Ovary (tissue), 9 donors: Measurements from ENCODE around the gene VKORC1. TPM values are rescaled to one million over a fixed set of nuclear protein-coding genes. Genes with fewer than 3 reads are reported as not detected.
"Not testable (repeated sequence)": the region's sequence is repeated elsewhere in the genome, so short reads cannot be mapped to it uniquely, and the experiment has no call there.

ENCODE experiments used
- DNase-seq, 5 donors: peaks; one replicate each; pipeline ENCODE4 v3.0.0-alpha.2; 2019 to 2020
- H3K27ac ChIP-seq, 2 donors: fragments of 200-600 bp; one replicate each; pipeline versions ENCODE4 v1.5.1 to v1.8.0; 2019 to 2022
- H3K27me3 ChIP-seq: fragments of 200-600 bp; one replicate; pipeline ENCODE4 v1.8.0; 2022
- H3K36me3 ChIP-seq: fragments of 200-600 bp; sonication (generic); one replicate; pipeline ENCODE4 v1.5.1; 2019
- H3K4me1 ChIP-seq: one replicate; pipeline ENCODE4 v1.8.1; 2013; ENCODE audit warnings: mild to moderate bottlenecking, moderate library complexity; ENCODE audit not compliant: insufficient read depth
- H3K4me3 ChIP-seq: fragments of 200-600 bp; sonication (generic); one replicate; pipeline ENCODE4 v1.5.1; 2017
- H3K9me3 ChIP-seq, 2 donors: fragments of 200-600 bp in 1 of 2; sonication (generic) in 1 of 2; one replicate each; pipeline versions ENCODE4 v1.5.1 to v1.8.1; 2013 to 2019; ENCODE audit warnings: mild to moderate bottlenecking in 1 of 2, moderate library complexity in 1 of 2
- EP300 ChIP-seq: sonication (generic); formaldehyde crosslinking; IDR thresholded peaks from one replicate; pipeline ENCODE4 v1.6.1; 2017; ENCODE audit warnings: antibody characterized with exemption
- POLR2A ChIP-seq: fragments of 450-650 bp; IDR thresholded peaks from one replicate; pipeline ENCODE4 v1.6.1; 2017; ENCODE audit warnings: antibody characterized with exemption, mild to moderate bottlenecking, moderate library complexity
- WGBS, 3 donors: extraction: QIAGEN DNeasy Blood & Tissue Kit in 1 of 3; methylation state at CpG; one replicate each; pipeline versions ENCODE4 v1.1.5 to v1.1.7; 2013 to 2017; 5-methylcytosine and 5-hydroxymethylcytosine counted together
- intact Hi-C, 4 donors: fragments of 100-400 bp; cut with DNase I; formaldehyde crosslinking; loops; one replicate each; pipeline versions ENCODE4 v1.11.0 to v1.15.1; 2022 to 2023
- polyA plus RNA-seq, 2 donors: library from polyadenylated mRNA; stranded (reverse); fragments of 200-250 nt in 1 of 2; fragments of 350-450 nt in 1 of 2; fragmentation: Illumina TruSeq in 1 of 2; extraction: RNeasy Lipid Tissue Mini Kit (QIAGEN cat#74804) in 1 of 2; gene quantifications; one replicate each; pipeline ENCODE4 v1.2.3, GENCODE V29; 2013 to 2014
- total RNA-seq, 7 donors: library from RNA; depleted of rRNA in 2 of 7; stranded (reverse); fragments of >200 nt in 2 of 7; fragmentation: NEBNext Ultra II Directional in 3 of 7; extraction: Animal tissue kit (Norgen Biotek cat#: 25700) in 3 of 7; gene quantifications; one replicate each; pipeline versions ENCODE4 v1.1.0 to v1.2.4, GENCODE V29; 2016 to 2023
- TF ChIP-seq, protein P1 (sequence below), 3 donors: fragments of 450-650 bp in 2 of 3; fragments of 200-600 bp in 1 of 3; IDR thresholded peaks; one replicate each; pipeline versions ENCODE4 v1.5.1 to v1.8.0; 2016 to 2022; ENCODE audit warnings: antibody characterized with exemption in 3 of 3, mild to moderate bottlenecking in 1 of 3
- donor health status: DM: no; HTN: no; CAD: no; lungs with moderate emphysema.
- donor health status: DM: no; HTN: no; CAD: no.
- donor health status: Bipolar disorder and iron deficiency.
- donor health status: DM: yes; HTN: yes; CAD: no.
- donor health status: DM: no; HTN: no; CAD: no.
- donor health status: DM: yes; HTN: yes; CAD: no.

The VKORC1 gene
- total and polyA plus RNA-seq, 9 donors = 72.1 to 141 (median 86.4) TPM

DNA sequence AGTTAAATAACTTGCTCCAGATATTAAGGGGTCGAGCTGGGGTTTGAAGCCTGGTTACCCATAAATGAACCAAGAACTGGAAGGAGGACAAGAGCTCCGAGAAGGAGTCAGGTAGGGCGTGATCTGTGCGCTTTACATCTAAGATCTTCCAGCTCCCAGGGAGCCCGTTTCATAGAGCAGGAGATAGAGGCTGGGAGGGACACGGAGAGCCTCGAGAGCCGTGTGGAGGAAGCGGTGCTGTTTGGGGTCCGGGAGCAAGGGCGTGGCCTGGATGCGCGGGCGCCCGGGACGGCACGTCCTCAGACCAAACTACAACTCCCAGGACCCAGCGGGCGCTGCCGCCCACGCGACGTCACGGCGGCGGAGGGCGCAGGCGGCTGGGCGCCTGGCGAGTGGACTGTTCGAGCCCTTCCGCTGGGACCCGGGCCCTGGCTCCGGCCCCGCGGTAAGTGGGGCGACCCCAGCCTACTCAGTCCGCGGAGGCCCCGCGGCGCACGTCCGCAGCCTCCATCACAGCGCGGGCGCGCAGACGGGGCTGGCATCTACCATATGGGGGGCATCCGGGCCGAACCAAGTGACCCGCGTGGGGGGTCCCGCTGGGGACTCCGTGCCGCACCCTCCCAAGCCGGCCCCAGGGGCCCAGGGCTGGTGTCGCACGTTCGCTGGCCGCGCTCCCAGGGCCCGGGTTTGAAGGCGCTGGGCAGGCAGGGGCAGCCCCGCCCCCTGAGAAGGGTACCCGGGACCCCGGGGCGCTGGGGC, 13.6 kb upstream of the VKORC1 start, which contains the start of gene BCKDK:
BCKDK (plus strand) TSS at position 352 of the 759 bp plus-strand sequence. CDS start 838 bp downstream, outside the sequence.
- DNase-seq = peak; percentile 64 to 84 (median 77)
- Histone ChIP-seq H3K36me3 (no peaks in the 10 kb centered on the region), H3K27me3 (no peaks in the 10 kb centered on the region), H3K9me3 (no peaks in the 10 kb centered on the region), H3K27ac (peak within 1 kb of the TSS; percentile 76 to 81), H3K4me1 (peaks cover 6% of the 10 kb centered on the region), H3K4me3 (peak within 1 kb of the TSS; percentile 84)
- TF ChIP-seq, protein P1, sequence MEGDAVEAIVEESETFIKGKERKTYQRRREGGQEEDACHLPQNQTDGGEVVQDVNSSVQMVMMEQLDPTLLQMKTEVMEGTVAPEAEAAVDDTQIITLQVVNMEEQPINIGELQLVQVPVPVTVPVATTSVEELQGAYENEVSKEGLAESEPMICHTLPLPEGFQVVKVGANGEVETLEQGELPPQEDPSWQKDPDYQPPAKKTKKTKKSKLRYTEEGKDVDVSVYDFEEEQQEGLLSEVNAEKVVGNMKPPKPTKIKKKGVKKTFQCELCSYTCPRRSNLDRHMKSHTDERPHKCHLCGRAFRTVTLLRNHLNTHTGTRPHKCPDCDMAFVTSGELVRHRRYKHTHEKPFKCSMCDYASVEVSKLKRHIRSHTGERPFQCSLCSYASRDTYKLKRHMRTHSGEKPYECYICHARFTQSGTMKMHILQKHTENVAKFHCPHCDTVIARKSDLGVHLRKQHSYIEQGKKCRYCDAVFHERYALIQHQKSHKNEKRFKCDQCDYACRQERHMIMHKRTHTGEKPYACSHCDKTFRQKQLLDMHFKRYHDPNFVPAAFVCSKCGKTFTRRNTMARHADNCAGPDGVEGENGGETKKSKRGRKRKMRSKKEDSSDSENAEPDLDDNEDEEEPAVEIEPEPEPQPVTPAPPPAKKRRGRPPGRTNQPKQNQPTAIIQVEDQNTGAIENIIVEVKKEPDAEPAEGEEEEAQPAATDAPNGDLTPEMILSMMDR (IDR thresholded peaks at IDR 0.05) = no peak
- TF ChIP-seq POLR2A (peak; percentile 47), EP300 (no peak)
- 2 to 3% (median 2%) methylated on average over 62 to 68 of the region's 68 CpGs for WGBS, 3 donors
- intact Hi-C loops = no loop called here

DNA sequence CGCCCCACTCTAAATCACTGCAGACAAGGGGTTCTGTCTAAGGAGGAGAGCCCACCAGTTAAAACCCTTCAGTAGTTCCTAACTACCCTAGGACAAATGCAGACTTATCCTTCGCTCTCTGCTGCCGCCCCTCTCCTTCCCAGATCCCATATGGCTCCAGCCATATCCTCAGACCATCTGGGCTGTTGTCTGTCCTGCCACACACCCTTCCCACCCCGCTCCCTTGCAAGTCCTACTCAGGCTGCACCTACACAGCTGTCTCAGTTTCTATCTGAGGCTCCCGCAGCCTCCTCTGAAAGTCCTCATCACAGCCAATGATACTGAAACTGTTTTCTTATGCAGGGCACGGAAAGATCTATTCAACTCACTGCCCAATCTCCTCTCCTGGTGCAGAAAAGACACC, 12.9 kb upstream of the VKORC1 start:
- Histone ChIP-seq H3K36me3 (no peaks in the 10 kb centered on the region), H3K4me3 (no peak overlapping the region), H3K27me3 (no peaks in the 10 kb centered on the region), H3K9me3 (no peaks in the 10 kb centered on the region), H3K4me1 (peaks cover 6% of the 10 kb centered on the region), H3K27ac (no peak overlapping the region)
- DNase-seq = no peak
- WGBS, 3 donors = 91 to 93% (median 92%) methylated on average over 6 of the region's 6 CpGs
- no peak for TF ChIP-seq EP300
- no peak for TF ChIP-seq POLR2A
- TF ChIP-seq, protein P1 (IDR thresholded peaks at IDR 0.05) = no peak
- intact Hi-C loops = no loop called here

DNA sequence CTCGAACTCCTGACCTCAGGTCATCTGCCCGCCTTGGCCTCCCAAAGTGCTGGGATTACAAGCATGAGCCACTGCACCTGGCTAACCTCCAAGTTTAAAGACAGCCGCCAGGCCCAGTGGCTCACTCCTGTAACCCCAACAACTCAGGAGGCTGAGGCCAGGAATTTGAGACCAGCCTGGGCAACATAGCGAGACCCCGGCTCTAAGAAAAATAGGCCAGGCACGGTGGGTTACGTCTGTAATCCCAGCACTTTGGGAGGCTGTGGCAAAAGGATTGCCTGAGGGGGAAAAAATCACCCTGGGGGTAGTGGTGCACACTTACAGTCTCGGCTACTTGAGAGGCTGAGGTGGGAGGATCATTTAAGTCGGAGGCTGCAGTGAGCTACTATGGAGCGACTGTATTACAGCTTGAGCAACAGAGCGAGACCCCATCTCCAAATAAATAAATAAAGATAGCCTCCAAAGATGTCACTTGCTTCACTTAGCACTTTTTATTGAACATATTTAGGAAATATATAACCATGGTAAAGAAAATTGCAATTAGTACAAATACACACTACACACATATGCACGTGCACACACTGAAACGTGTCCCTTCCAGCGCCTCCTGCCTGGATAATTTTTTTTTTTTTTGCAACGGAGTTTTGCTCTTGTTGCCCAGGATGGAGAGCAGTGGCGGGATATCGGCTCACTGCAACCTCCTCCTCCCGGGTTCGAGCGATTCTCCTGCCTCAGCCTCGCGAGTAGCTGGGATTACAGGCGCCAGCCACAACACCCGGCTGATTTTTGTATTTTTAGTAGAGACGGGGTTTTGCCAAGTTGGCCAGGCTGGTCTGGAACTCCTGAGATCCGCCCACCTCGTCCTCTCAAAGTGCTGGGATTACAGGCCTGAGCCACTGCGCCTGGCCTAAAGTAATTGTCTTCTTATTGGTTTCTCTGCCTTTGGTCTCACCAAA, 12.2 kb upstream of the VKORC1 start:
- Histone ChIP-seq H3K36me3 (no peaks in the 10 kb centered on the region), H3K4me3 (no peak overlapping the region), H3K27me3 (no peaks in the 10 kb centered on the region), H3K4me1 (peaks cover 6% of the 10 kb centered on the region), H3K9me3 (no peaks in the 10 kb centered on the region), H3K27ac (no peak overlapping the region)
- DNase-seq = no peak
- WGBS, 3 donors = 89% methylated on average over 28 of the region's 28 CpGs
- intact Hi-C loops = no loop called here
- TF ChIP-seq, protein P1 (IDR thresholded peaks at IDR 0.05) = no peak
- TF ChIP-seq EP300 = no peak
- TF ChIP-seq POLR2A = no peak

DNA sequence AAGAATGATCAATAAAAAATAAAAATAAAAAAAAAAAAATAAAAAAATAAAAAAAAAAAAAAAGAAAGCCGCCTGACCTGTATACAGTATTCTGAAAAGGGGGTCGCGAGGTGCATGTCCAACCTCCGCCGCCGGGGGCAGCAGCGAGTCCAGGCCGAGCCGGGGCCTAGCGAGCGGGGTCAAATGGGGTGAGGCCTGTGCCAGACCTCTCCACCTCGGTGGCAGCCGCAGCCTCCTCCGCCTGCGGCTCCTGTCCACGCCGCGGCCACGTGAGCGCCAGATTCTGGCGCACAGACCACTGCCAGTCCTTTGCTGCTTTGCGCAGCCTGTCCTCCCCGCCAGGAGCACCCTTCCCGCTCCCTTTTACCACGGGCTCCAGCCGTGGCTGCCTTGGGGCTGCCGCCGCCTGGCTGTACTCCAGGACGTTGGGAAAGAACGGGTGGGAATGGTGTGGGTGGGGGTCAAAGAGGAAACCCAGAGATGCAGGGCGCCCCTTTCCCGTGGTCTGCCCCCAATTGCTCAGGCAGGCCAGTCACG, 11.1 kb upstream of the VKORC1 start:
- Histone ChIP-seq H3K4me3 (no peak overlapping the region), H3K27ac (no peak overlapping the region), H3K4me1 (peaks cover 6% of the 10 kb centered on the region), H3K9me3 (no peaks in the 10 kb centered on the region), H3K36me3 (no peaks in the 10 kb centered on the region), H3K27me3 (no peaks in the 10 kb centered on the region)
- TF ChIP-seq, protein P1 (IDR thresholded peaks at IDR 0.05) = peak; percentile 68 to 79 (median 70)
- no peak for TF ChIP-seq EP300
- 13 to 20% (median 15%) methylated on average over 33 of the region's 33 CpGs for WGBS, 3 donors
- peak; percentile 75 to 91 (median 86) for DNase-seq
- intact Hi-C loops = no loop called here

DNA sequence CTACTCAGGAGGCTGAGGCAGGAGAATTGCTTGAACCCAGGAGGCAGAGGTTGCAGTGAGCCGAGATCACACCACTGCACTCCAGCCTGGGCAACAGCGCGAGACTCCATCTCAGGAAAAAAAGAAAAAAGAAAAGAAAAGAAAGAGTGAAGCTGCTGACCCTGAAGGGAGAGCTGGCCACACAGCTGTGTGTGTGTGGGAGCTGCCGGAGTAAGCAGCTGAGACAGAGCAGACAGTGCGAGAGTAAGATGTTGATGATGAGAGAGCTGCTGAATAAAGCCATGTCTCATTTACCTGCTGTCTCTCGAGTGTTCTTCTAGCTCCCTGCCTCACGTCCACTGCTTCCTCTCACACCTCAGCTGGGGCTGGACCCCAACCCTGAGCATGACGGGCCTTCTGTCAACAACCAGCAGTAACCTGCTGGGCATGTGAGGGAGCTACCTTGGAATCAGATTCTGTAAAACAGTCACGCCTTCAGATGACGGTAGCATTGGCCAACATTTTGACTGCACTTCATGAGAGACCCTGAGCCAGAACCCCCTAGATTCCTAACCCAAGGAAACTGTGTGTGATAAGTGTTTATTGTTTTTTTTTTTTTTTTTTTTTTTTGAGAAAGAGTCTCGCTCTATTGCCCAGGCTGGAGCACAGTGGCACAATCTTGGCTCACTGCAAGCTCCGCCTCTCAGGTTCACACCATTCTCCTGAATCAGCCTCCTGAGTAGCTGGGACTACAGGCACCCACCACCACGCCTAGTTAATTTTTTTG, 6.5 kb upstream of the VKORC1 start:
- peak in 1 of 5 donors; percentile 10 for DNase-seq
- H3K36me3 ChIP-seq, H3K4me1 ChIP-seq, H3K9me3 ChIP-seq, intact Hi-C loops, H3K4me3 ChIP-seq, H3K27me3 ChIP-seq, H3K27ac ChIP-seq: not testable (repeated sequence)
- WGBS, 3 donors = 25 to 30% (median 28%) methylated on average over 13 of the region's 13 CpGs
